ENCODE measurements around the gene PROSER3. TPM values are rescaled to one million over a fixed set of nuclear protein-coding genes. Genes with fewer than 3 reads are reported as not detected.

Gene PROSER3
- total and polyA plus RNA-seq, 12 donors = 4.4 to 27.3 (median 11.0) TPM

- no peaks in the 10 kb centered on the region for H3K27me3 ChIP-seq
- peak overlapping the region in 1 of 4 donors; percentile 79 for H3K4me3 ChIP-seq
- H3K4me1 ChIP-seq (replicated peaks in 1 of 2) = peaks cover 33 to 37% of the 10 kb centered on the region in 2 donors
- H3K27ac ChIP-seq = peak overlapping the region; percentile 65 to 97 (median 96)
- WGBS, 4 donors = 76 to 81% (median 80%) methylated on average over 11 to 13 of the region's 13 CpGs
- no peaks in the 10 kb centered on the region for H3K9me3 ChIP-seq (replicated peaks in 1 of 3)
- intact Hi-C loops (cut with DNase I) = no loop called here
- peaks cover 0 to 24% of the 10 kb centered on the region in 2 donors for H3K36me3 ChIP-seq (replicated peaks in 1 of 2)
- DNase-seq = peak in 2 of 7 donors; percentile 30 to 33
- no peak for TF ChIP-seq POLR2A (IDR thresholded peaks at IDR 0.05)
- no peak for TF ChIP-seq CTCF (IDR thresholded peaks at IDR 0.05)
Measured at GRCh38 chr19:35754370-35755130, 3.4 kb upstream of the PROSER3 start.

GRCh38 chr19:35755131-35755549, 2.8 kb upstream of the PROSER3 start:
- TF ChIP-seq POLR2A (IDR thresholded peaks at IDR 0.05) = no peak
- no peak for TF ChIP-seq CTCF (IDR thresholded peaks at IDR 0.05)
- no peak for DNase-seq
- H3K36me3 ChIP-seq (replicated peaks in 1 of 2) = peaks cover 0 to 24% of the 10 kb centered on the region in 2 donors
- peak overlapping the region; percentile 65 to 97 (median 96) for H3K27ac ChIP-seq
- H3K4me3 ChIP-seq = peak overlapping the region in 1 of 4 donors; percentile 79
- 25 to 49% (median 27%) methylated on average over 11 to 17 of the region's 17 CpGs for WGBS, 4 donors
- intact Hi-C loops (cut with DNase I) = no loop called here
- no peaks in the 10 kb centered on the region for H3K9me3 ChIP-seq (replicated peaks in 1 of 3)
- H3K27me3 ChIP-seq = no peaks in the 10 kb centered on the region
- H3K4me1 ChIP-seq (replicated peaks in 1 of 2) = peaks cover 31 to 33% of the 10 kb centered on the region in 2 donors

- Histone ChIP-seq H3K27ac (peak overlapping the region; percentile 91 to 97 (median 96)), H3K36me3 (replicated peaks in 1 of 2) (peaks cover 0 to 24% of the 10 kb centered on the region in 2 donors), H3K4me3 (peak overlapping the region in 2 of 4 donors; percentile 23 to 79), H3K9me3 (replicated peaks in 1 of 3) (no peaks in the 10 kb centered on the region), H3K27me3 (no peaks in the 10 kb centered on the region), H3K4me1 (replicated peaks in 1 of 2) (peaks cover 30 to 33% of the 10 kb centered on the region in 2 donors)
- intact Hi-C loops (cut with DNase I) = no loop called here
- WGBS, 4 donors = 7 to 19% (median 14%) methylated on average over 17 to 74 of the region's 74 CpGs
- TF ChIP-seq POLR2A (IDR thresholded peaks at IDR 0.05) (peak in 1 of 2 donors; percentile 64), CTCF (IDR thresholded peaks at IDR 0.05) (no peak)
- peak; percentile 89 to 94 (median 91) for DNase-seq
Measured at GRCh38 chr19:35755550-35756376, 2.2 kb upstream of the PROSER3 start.

All from adrenal gland (tissue), 12 donors.